MM.1S (cell line): ENCODE measurements around the gene ID2.

Experiments used
- DNase-seq: peaks from one replicate; pipeline ENCODE4 v3.0.0-alpha.2; 2015
- H2AFZ ChIP-seq: fragments of 300-600 bp; sonication (generic); 2 replicates; pipeline ENCODE4 v1.6.0; 2016; ENCODE audit warnings: antibody characterized with exemption, low read length
- H3F3A ChIP-seq: fragments of 300-600 bp; sonication (generic); 2 replicates; pipeline ENCODE4 v1.6.1; 2016; ENCODE audit warnings: mild to moderate bottlenecking, antibody characterized with exemption, low read length, moderate library complexity, mixed read lengths; ENCODE audit not compliant: insufficient read depth
- H3K27ac ChIP-seq: fragments of 300-600 bp; sonication (generic); 2 replicates; pipeline ENCODE4 v1.5.1; 2016; ENCODE audit warnings: mild to moderate bottlenecking, low read length
- H3K27me3 ChIP-seq: fragments of 300-600 bp; sonication (generic); replicated peaks from 2 replicates; pipeline ENCODE4 v1.6.0; 2016; ENCODE audit warnings: low read length; ENCODE audit not compliant: insufficient read depth
- H3K36me3 ChIP-seq: fragments of 300-600 bp; sonication (generic); replicated peaks from 2 replicates; pipeline ENCODE4 v1.6.1; 2016; ENCODE audit warnings: mild to moderate bottlenecking, low read length, mixed read lengths; ENCODE audit not compliant: insufficient read depth
- H3K4me1 ChIP-seq: fragments of 300-600 bp; sonication (generic); 2 replicates; pipeline ENCODE4 v1.6.1; 2016; ENCODE audit warnings: low read length, mixed read lengths
- H3K4me2 ChIP-seq: fragments of 300-600 bp; sonication (generic); 2 replicates; pipeline ENCODE4 v1.6.0; 2016; ENCODE audit warnings: low read depth, low read length
- H3K4me3 ChIP-seq: fragments of 300-600 bp; sonication (generic); 2 replicates; pipeline ENCODE4 v1.5.1; 2016; ENCODE audit warnings: low read length, mixed read lengths
- H3K79me2 ChIP-seq: fragments of 300-600 bp; sonication (generic); 2 replicates; pipeline ENCODE4 v1.6.1; 2016; ENCODE audit warnings: mixed run types, low read length, mixed read lengths
- H3K9ac ChIP-seq: fragments of 300-600 bp; sonication (generic); 2 replicates; pipeline ENCODE4 v1.6.1; 2016; ENCODE audit warnings: low read length, mixed read lengths
- H3K9me2 ChIP-seq: fragments of 300-600 bp; sonication (generic); replicated peaks from 2 replicates; pipeline ENCODE4 v1.6.1; 2016; ENCODE audit warnings: mild to moderate bottlenecking, low read length, mixed read lengths; ENCODE audit not compliant: insufficient read depth
- H3K9me3 ChIP-seq: fragments of 300-600 bp; sonication (generic); replicated peaks from 2 replicates; pipeline ENCODE4 v1.6.1; 2016; ENCODE audit warnings: mild to moderate bottlenecking, low read length, mixed read lengths; ENCODE audit not compliant: insufficient read depth
- H4K20me1 ChIP-seq: fragments of 300-600 bp; sonication (generic); 2 replicates; pipeline ENCODE4 v1.6.1; 2016; ENCODE audit warnings: mild to moderate bottlenecking, low read length, moderate library complexity, mixed read lengths; ENCODE audit not compliant: insufficient read depth
- CTCF ChIP-seq: fragments of 300-600 bp; sonication (generic); IDR thresholded peaks from 2 replicates; pipeline ENCODE4 v1.5.1; 2016; ENCODE audit warnings: antibody characterized with exemption, low read length, mixed read lengths
- EZH2 ChIP-seq: fragments of 300-600 bp; sonication (generic); optimal IDR thresholded peaks from 2 replicates; pipeline ENCODE3; 2017; ENCODE audit warnings: low read depth, mild to moderate bottlenecking, antibody characterized with exemption, low read length, mixed read lengths
- EZH2phosphoT487 ChIP-seq: fragments of 300-600 bp; sonication (generic); IDR thresholded peaks from 2 replicates; pipeline ENCODE4 v1.6.1; 2018; ENCODE audit warnings: antibody characterized with exemption, low read length

Gene ID2

DNA sequence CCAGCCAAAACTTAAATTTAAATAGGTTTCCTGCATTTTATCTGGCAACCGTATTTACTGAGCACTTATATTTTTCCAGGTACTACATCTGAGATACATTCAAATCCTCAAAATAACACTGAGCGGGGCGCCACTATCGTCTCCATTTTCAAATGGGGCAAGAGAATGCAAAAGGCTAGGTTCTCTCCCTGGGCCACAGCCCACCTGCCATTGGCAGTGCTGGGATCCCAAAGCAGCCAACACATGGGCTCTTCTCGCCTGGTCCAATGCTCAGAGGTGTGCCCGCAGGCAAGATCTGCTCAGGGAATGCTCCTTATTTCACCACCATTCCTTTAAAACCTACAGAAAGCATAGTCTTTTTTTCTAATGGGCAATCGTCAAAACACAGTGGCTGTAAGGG lies 11.3 kb upstream of the ID2 start:
- H3K9me3 ChIP-seq = no peaks in the 10 kb centered on the region
- no peaks in the 10 kb centered on the region for H4K20me1 ChIP-seq
- no peaks in the 10 kb centered on the region for H3K27me3 ChIP-seq
- H3K9ac ChIP-seq = no peak overlapping the region
- no peak overlapping the region for H3K4me2 ChIP-seq
- no peak for TF ChIP-seq EZH2phosphoT487
- TF ChIP-seq EZH2 = no peak
- TF ChIP-seq CTCF = no peak
- no peak overlapping the region for H3K4me3 ChIP-seq
- no peaks in the 10 kb centered on the region for H3K79me2 ChIP-seq
- H3K27ac ChIP-seq = no peak overlapping the region
- no peak overlapping the region for H2AFZ ChIP-seq
- no peaks in the 10 kb centered on the region for H3K9me2 ChIP-seq
- DNase-seq = no peak
- H3F3A ChIP-seq = no peaks in the 10 kb centered on the region
- H3K36me3 ChIP-seq = no peaks in the 10 kb centered on the region
- no peaks in the 10 kb centered on the region for H3K4me1 ChIP-seq

DNA sequence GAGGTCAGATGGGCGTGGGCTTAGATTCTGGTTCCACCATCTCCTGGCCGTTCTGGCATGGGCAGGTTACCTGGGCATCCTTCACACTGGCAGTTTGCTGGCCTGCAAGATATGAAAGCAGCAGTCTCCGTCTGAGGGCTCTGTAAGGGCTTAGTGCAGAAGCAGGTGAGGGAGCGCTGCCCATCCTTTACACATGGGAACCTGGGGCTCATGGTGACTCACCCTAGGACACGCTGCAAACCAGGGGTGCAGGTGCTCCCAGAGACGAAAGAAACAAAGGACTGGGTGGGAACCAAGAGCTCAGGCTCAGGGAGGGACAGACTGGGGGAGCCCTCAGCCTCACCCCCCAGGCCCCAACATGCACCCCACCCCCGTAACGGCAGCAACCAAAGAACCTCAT lies 10.7 kb upstream of the ID2 start:
- Histone ChIP-seq H3K4me2 (no peak overlapping the region), H3K27me3 (no peaks in the 10 kb centered on the region), H4K20me1 (no peaks in the 10 kb centered on the region), H3K36me3 (no peaks in the 10 kb centered on the region), H3K4me3 (no peak overlapping the region), H3K9me2 (no peaks in the 10 kb centered on the region), H2AFZ (no peak overlapping the region), H3K9ac (no peak overlapping the region), H3K27ac (no peak overlapping the region), H3K4me1 (no peaks in the 10 kb centered on the region), H3F3A (no peaks in the 10 kb centered on the region), H3K9me3 (no peaks in the 10 kb centered on the region), H3K79me2 (no peaks in the 10 kb centered on the region)
- no peak for TF ChIP-seq EZH2
- TF ChIP-seq EZH2phosphoT487 = no peak
- TF ChIP-seq CTCF = no peak
- DNase-seq = no peak

DNA sequence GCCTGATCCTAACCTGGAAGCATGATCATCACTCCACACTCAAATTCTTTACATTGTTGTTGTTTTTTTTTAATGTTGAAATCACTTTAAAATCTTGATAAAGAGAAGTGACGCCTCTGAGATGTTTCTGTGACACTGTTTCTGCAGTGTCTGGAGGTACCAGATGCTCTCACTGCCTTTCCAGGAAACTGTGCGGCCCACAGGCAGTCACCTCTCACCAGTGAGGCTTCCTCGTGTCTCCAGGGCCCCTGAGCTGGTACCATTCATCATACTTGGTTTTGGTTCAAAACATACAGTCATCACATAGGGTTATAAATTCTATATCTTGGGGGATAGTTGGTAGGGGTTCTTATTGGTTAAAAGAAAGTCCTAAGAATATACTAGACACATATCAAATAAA lies 10.1 kb upstream of the ID2 start:
- H3K36me3 ChIP-seq = no peaks in the 10 kb centered on the region
- no peaks in the 10 kb centered on the region for H3K4me1 ChIP-seq
- H4K20me1 ChIP-seq = no peaks in the 10 kb centered on the region
- H3K27me3 ChIP-seq = no peaks in the 10 kb centered on the region
- no peak overlapping the region for H3K4me2 ChIP-seq
- no peak for TF ChIP-seq EZH2
- no peak for TF ChIP-seq CTCF
- TF ChIP-seq EZH2phosphoT487 = no peak
- H2AFZ ChIP-seq = no peak overlapping the region
- no peak for DNase-seq
- no peaks in the 10 kb centered on the region for H3F3A ChIP-seq
- H3K79me2 ChIP-seq = no peaks in the 10 kb centered on the region
- no peak overlapping the region for H3K4me3 ChIP-seq
- no peak overlapping the region for H3K27ac ChIP-seq
- H3K9ac ChIP-seq = no peak overlapping the region
- no peaks in the 10 kb centered on the region for H3K9me3 ChIP-seq
- no peaks in the 10 kb centered on the region for H3K9me2 ChIP-seq
